AG04449 (cell line): ENCODE measurements around the gene IRF2BP2.

ENCODE experiments used
- CTCF ChIA-PET: fragments of 350-600 bp; formaldehyde crosslinking; extraction: SDS; loops from one replicate; lab custom pipeline; 2021; ENCODE audit warnings: antibody characterized with exemption; lab: Yijun Ruan, JAX
- POLR2A ChIA-PET: fragments of 400-600, 350-600 bp; formaldehyde crosslinking; extraction: SDS; loops from one replicate; lab custom pipeline; 2020; ENCODE audit warnings: antibody characterized with exemption, inconsistent platforms; lab: Yijun Ruan, JAX
- DNase-seq: peaks from one replicate; pipeline ENCODE4 v3.0.0-alpha.2; 2010; ENCODE audit warnings: low read depth, low spot score
- H3K4me3 ChIP-seq: 2 replicates; pipeline ENCODE4 v1.5.1; 2011; ENCODE audit warnings: low read depth, mild to moderate bottlenecking, control low read depth, low read length
- CTCF ChIP-seq: IDR thresholded peaks from one replicate; pipeline ENCODE4 v1.5.1; 2011; ENCODE audit warnings: mild to moderate bottlenecking, moderate library complexity, low read length, control low read depth, inconsistent platforms; ENCODE audit not compliant: insufficient read depth; ENCODE audit errors: missing control alignments

IRF2BP2 gene

GRCh38 chr1:234655328-234656069 lies 45.5 kb upstream of the IRF2BP2 start:
- ChIA-PET POLR2A (no interaction called here), CTCF (interaction anchor here (1.1 to 2.1 kb wide), 2 partner anchors 9 to 39 kb away, joined by 3 to 6 read pairs; no protein-coding TSS in a partner anchor)
- DNase-seq: no peak
- no peak for TF ChIP-seq CTCF
- H3K4me3 ChIP-seq: no peak overlapping the region

- POLR2A ChIA-PET: no interaction called here
- no peak for DNase-seq
- CTCF ChIA-PET: no interaction called here
- no peak for TF ChIP-seq CTCF
- H3K4me3 ChIP-seq: no peak overlapping the region
These were observed 44.2 kb upstream of the IRF2BP2 start for GRCh38 chr1:234654002-234654733.

GRCh38 chr1:234649432-234650081 lies 39.6 kb upstream of the IRF2BP2 start:
- POLR2A ChIA-PET: no interaction called here
- no peak for DNase-seq
- H3K4me3 ChIP-seq: no peak overlapping the region
- CTCF ChIA-PET: no interaction called here
- TF ChIP-seq CTCF: no peak

GRCh38 chr1:234647758-234648157 lies 37.8 kb upstream of the IRF2BP2 start:
- TF ChIP-seq CTCF: no peak
- DNase-seq: no peak
- ChIA-PET CTCF (no interaction called here), POLR2A (no interaction called here)
- no peak overlapping the region for H3K4me3 ChIP-seq

GRCh38 chr1:234647245-234647644 lies 37.3 kb upstream of the IRF2BP2 start:
- no peak for DNase-seq
- no peak for TF ChIP-seq CTCF
- no peak overlapping the region for H3K4me3 ChIP-seq
- ChIA-PET POLR2A (no interaction called here), CTCF (no interaction called here)

GRCh38 chr1:234645964-234646363 lies 36.0 kb upstream of the IRF2BP2 start:
- TF ChIP-seq CTCF: no peak
- POLR2A ChIA-PET: no interaction called here
- H3K4me3 ChIP-seq: no peak overlapping the region
- no peak for DNase-seq
- CTCF ChIA-PET: interaction anchor here (0.9 to 1.3 kb wide), 3 partner anchors 9 to 159 kb away, joined by 3 to 4 read pairs (median 3); no protein-coding TSS in a partner anchor
